Measurements from ENCODE around the gene SYT15B.
"Not testable (repeated sequence)": the region's sequence is repeated elsewhere in the genome, so short reads cannot be mapped to it uniquely, and the experiment has no call there.

- TF ChIP-seq YY1 (IDR thresholded peaks at IDR 0.05; ENCODE audit: insufficient read depth, insufficient read length); ZNF274 (IDR thresholded peaks at IDR 0.05; ENCODE audit: low read depth, low read length); SUZ12 (IDR thresholded peaks at IDR 0.05; ENCODE audit: extremely low read depth, insufficient read depth, insufficient read length): not testable (repeated sequence)
Measured at GRCh38 chr10:47744881-47745280, 18.5 kb downstream of the SYT15B start.
